Measurements from ENCODE around the gene TARP.

The TARP gene

GRCh38 chr7:38215735-38216670, 57.4 kb downstream of the TARP start:
- peak; percentile 75 for DNase-seq
- ATAC-seq = peak; percentile 82

- DNase-seq (no peak), ATAC-seq (no peak)
These were observed 58.3 kb downstream of the TARP start for GRCh38 chr7:38215115-38215514.

GRCh38 chr7:38211940-38212339, 61.5 kb downstream of the TARP start:
- no peak for ATAC-seq
- no peak for DNase-seq

GRCh38 chr7:38211486-38211885, 62.0 kb downstream of the TARP start:
- DNase-seq = no peak
- ATAC-seq = no peak

Measured in stimulated activated naive CD8-positive, alpha-beta T cell treated with anti-CD3 and anti-CD28 coated beads, Interleukin-15, Interleukin-2, amounts not matched to agents 100 U/mL and 50 U/mL, for 24 hours (primary cell).